Trophoblast cell (in vitro differentiated cells and primary cell): ENCODE measurements around the gene CSMD2.

ENCODE experiments used
- DNase-seq, 2 donors: peaks; one replicate each; pipeline ENCODE4 v3.0.0-alpha.2; 2016
- H2AFZ ChIP-seq: 2 replicates; pipeline ENCODE4 v1.6.1; 2013; ENCODE audit warnings: low read length, moderate library complexity, mild to moderate bottlenecking; ENCODE audit not compliant: insufficient read depth, poor library complexity
- H2AK5ac ChIP-seq: 2 replicates; pipeline ENCODE4 v1.6.1; 2013; ENCODE audit warnings: mild to moderate bottlenecking, low read length
- H2BK120ac ChIP-seq: 2 replicates; pipeline ENCODE4 v1.6.1; 2013; ENCODE audit warnings: low read length, mild to moderate bottlenecking, moderate library complexity; ENCODE audit not compliant: insufficient read depth, poor library complexity
- H2BK12ac ChIP-seq: 2 replicates; pipeline ENCODE4 v1.6.1; 2013; ENCODE audit warnings: mild to moderate bottlenecking, low read length, moderate library complexity
- H2BK5ac ChIP-seq: 2 replicates; pipeline ENCODE4 v1.6.1; 2013; ENCODE audit warnings: low read length, low read depth, moderate library complexity, mild to moderate bottlenecking; ENCODE audit not compliant: poor library complexity
- H3K14ac ChIP-seq: 2 replicates; pipeline ENCODE4 v1.6.1; 2013; ENCODE audit warnings: mild to moderate bottlenecking, low read length
- H3K18ac ChIP-seq: 2 replicates; pipeline ENCODE4 v1.6.1; 2013; ENCODE audit warnings: mild to moderate bottlenecking, low read length
- H3K23ac ChIP-seq: 2 replicates; pipeline ENCODE4 v1.6.1; 2013; ENCODE audit warnings: low read length
- H3K27ac ChIP-seq: 2 replicates; pipeline ENCODE4 v1.5.1; 2013; ENCODE audit warnings: low read depth, mild to moderate bottlenecking, inconsistent platforms, low read length, moderate library complexity
- H3K27me3 ChIP-seq: 2 replicates; pipeline ENCODE4 v1.6.1; 2013; ENCODE audit warnings: inconsistent platforms, mild to moderate bottlenecking, low read length, moderate library complexity; ENCODE audit not compliant: insufficient read depth
- H3K36me3 ChIP-seq, 2 experiments: 1 replicate in 1 of 2; 2 replicates in 1 of 2; pipeline ENCODE4 v1.6.1; 2013; ENCODE audit warnings: low read length in 2 of 2, mild to moderate bottlenecking in 2 of 2, moderate library complexity in 1 of 2; ENCODE audit not compliant: insufficient read depth in 2 of 2, control insufficient read depth in 1 of 2
- H3K4ac ChIP-seq: 2 replicates; pipeline ENCODE4 v1.6.1; 2013; ENCODE audit warnings: low read depth, mild to moderate bottlenecking, low read length, moderate library complexity
- H3K4me1 ChIP-seq, 2 experiments: 1 replicate in 1 of 2; 2 replicates in 1 of 2; pipeline ENCODE4 v1.6.1; 2013; ENCODE audit warnings: low read length in 2 of 2, mild to moderate bottlenecking in 2 of 2, moderate library complexity in 1 of 2; ENCODE audit not compliant: insufficient read depth in 2 of 2, control insufficient read depth in 1 of 2
- H3K4me2 ChIP-seq: 2 replicates; pipeline ENCODE4 v1.6.1; 2013; ENCODE audit warnings: inconsistent platforms, mild to moderate bottlenecking, low read length, moderate library complexity
- H3K4me3 ChIP-seq: 2 replicates; pipeline ENCODE4 v1.5.1; 2013; ENCODE audit warnings: mild to moderate bottlenecking, low read depth, low read length, inconsistent platforms
- H3K79me1 ChIP-seq: one replicate; pipeline ENCODE4 v1.6.1; 2013; ENCODE audit warnings: low read length
- H3K79me2 ChIP-seq: 2 replicates; pipeline ENCODE4 v1.6.1; 2013; ENCODE audit warnings: low read length, mild to moderate bottlenecking; ENCODE audit not compliant: control insufficient read depth, insufficient read depth, poor library complexity
- H3K9ac ChIP-seq: 2 replicates; pipeline ENCODE4 v1.6.1; 2013; ENCODE audit warnings: mild to moderate bottlenecking, low read length
- H3K9me3 ChIP-seq: 2 replicates; pipeline ENCODE4 v1.6.1; 2013; ENCODE audit warnings: low read depth, mild to moderate bottlenecking, control low read depth, inconsistent platforms, low read length; ENCODE audit not compliant: insufficient read depth
- H4K12ac ChIP-seq: 2 replicates; pipeline ENCODE4 v1.6.1; 2013; ENCODE audit warnings: low read depth, mild to moderate bottlenecking, low read length, moderate library complexity
- H4K8ac ChIP-seq: 2 replicates; pipeline ENCODE4 v1.6.1; 2013; ENCODE audit warnings: low read depth, mild to moderate bottlenecking, low read length, moderate library complexity
- H4K91ac ChIP-seq: one replicate; pipeline ENCODE4 v1.6.1; 2013; ENCODE audit warnings: low read depth, mild to moderate bottlenecking, low read length, moderate library complexity
- WGBS: extraction: QIAGEN DNeasy Blood & Tissue Kit; methylation state at CpG from one replicate; pipeline ENCODE4 v1.1.7; 2013; ENCODE audit warnings: missing lambda C conversion rate; ENCODE audit not compliant: insufficient read length, insufficient coverage; ENCODE audit errors: extremely low coverage; 5-methylcytosine and 5-hydroxymethylcytosine counted together

The CSMD2 gene

GRCh38 chr1:33903210-33903589 is 261.8 kb downstream of the CSMD2 start:
- DNase-seq: no peak
- no peaks in the 10 kb centered on the region for H3K4me1 ChIP-seq
- H3K4ac ChIP-seq: no peak overlapping the region
- no peaks in the 10 kb centered on the region for H3K9me3 ChIP-seq
- WGBS: no CpG with 5 or more reads among the region's 2 CpGs
- no peaks in the 10 kb centered on the region for H3K27me3 ChIP-seq
- H3K23ac ChIP-seq: no peak overlapping the region
- H3K4me2 ChIP-seq: no peak overlapping the region
- no peak overlapping the region for H2BK120ac ChIP-seq
- no peak overlapping the region for H3K4me3 ChIP-seq
- H3K18ac ChIP-seq: no peak overlapping the region
- H3K79me1 ChIP-seq: no peaks in the 10 kb centered on the region
- no peak overlapping the region for H4K91ac ChIP-seq
- H3K27ac ChIP-seq: no peak overlapping the region
- H4K12ac ChIP-seq: no peak overlapping the region
- no peak overlapping the region for H2AK5ac ChIP-seq
- no peak overlapping the region for H3K9ac ChIP-seq
- no peaks in the 10 kb centered on the region for H3K36me3 ChIP-seq
- no peak overlapping the region for H2BK12ac ChIP-seq
- H2BK5ac ChIP-seq: no peak overlapping the region
- H2AFZ ChIP-seq: no peak overlapping the region
- H3K14ac ChIP-seq: no peak overlapping the region
- no peak overlapping the region for H4K8ac ChIP-seq
- H3K79me2 ChIP-seq: no peaks in the 10 kb centered on the region

- Histone ChIP-seq H4K8ac (no peak overlapping the region), H4K91ac (no peak overlapping the region), H3K14ac (no peak overlapping the region), H4K12ac (no peak overlapping the region), H3K4ac (no peak overlapping the region), H3K9me3 (no peaks in the 10 kb centered on the region), H3K4me2 (no peak overlapping the region), H3K27ac (no peak overlapping the region), H2BK5ac (no peak overlapping the region), H3K18ac (no peak overlapping the region), H3K4me1 (no peaks in the 10 kb centered on the region), H3K36me3 (no peaks in the 10 kb centered on the region), H2AK5ac (no peak overlapping the region), H3K79me2 (no peaks in the 10 kb centered on the region), H2AFZ (no peak overlapping the region), H3K4me3 (no peak overlapping the region), H3K27me3 (no peaks in the 10 kb centered on the region), H2BK12ac (no peak overlapping the region), H3K79me1 (no peaks in the 10 kb centered on the region), H3K23ac (no peak overlapping the region), H2BK120ac (no peak overlapping the region), H3K9ac (no peak overlapping the region)
- no peak for DNase-seq
- WGBS: no CpG with 5 or more reads among the region's 6 CpGs
These were observed 262.4 kb downstream of the CSMD2 start for GRCh38 chr1:33902486-33903209.

DNA sequence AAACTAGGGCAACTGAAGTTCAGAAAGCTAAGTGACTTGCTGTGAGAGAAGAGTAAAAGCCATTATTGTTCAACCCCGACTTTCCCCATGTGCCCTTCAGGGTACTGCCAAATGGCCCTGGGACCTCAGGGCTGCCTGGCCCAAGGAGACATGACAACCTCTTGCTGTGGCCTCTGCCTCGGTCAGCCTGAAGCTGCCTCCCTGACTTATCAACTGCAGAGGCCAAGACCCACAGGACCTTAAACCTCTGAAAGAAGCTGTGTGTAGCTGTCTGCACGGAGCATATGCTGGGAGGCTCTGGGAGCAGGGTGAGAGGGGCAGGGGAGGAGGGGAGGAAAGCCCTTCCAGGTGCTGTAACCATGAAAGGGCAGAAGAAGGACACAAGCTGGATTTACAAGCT is 265.3 kb downstream of the CSMD2 start:
- H3K4me1 ChIP-seq: no peaks in the 10 kb centered on the region
- WGBS: no CpG with 5 or more reads among the region's 3 CpGs

GRCh38 chr1:33898881-33899280 is 266.1 kb downstream of the CSMD2 start:
- Histone ChIP-seq H3K4me3 (no peak overlapping the region), H2AK5ac (no peak overlapping the region), H3K4ac (no peak overlapping the region), H4K12ac (no peak overlapping the region), H3K4me1 (no peaks in the 10 kb centered on the region), H3K23ac (no peak overlapping the region), H3K27ac (no peak overlapping the region), H3K79me1 (no peaks in the 10 kb centered on the region), H3K9me3 (no peaks in the 10 kb centered on the region), H3K18ac (no peak overlapping the region), H4K8ac (no peak overlapping the region), H3K36me3 (no peaks in the 10 kb centered on the region), H3K79me2 (no peaks in the 10 kb centered on the region), H2AFZ (no peak overlapping the region), H3K9ac (no peak overlapping the region), H2BK5ac (no peak overlapping the region), H2BK120ac (no peak overlapping the region), H3K14ac (no peak overlapping the region), H2BK12ac (no peak overlapping the region), H3K4me2 (no peak overlapping the region), H4K91ac (no peak overlapping the region), H3K27me3 (no peaks in the 10 kb centered on the region)
- DNase-seq: no peak
- WGBS: no CpG with 5 or more reads among the region's 9 CpGs

More for the DNA sequence above, 265.3 kb downstream of the CSMD2 start:
- Histone ChIP-seq H2AK5ac (no peak overlapping the region), H3K36me3 (no peaks in the 10 kb centered on the region), H3K9me3 (no peaks in the 10 kb centered on the region), H3K4me2 (no peak overlapping the region), H3K27ac (no peak overlapping the region), H4K12ac (no peak overlapping the region), H3K4ac (no peak overlapping the region), H3K79me2 (no peaks in the 10 kb centered on the region), H2BK12ac (no peak overlapping the region), H4K8ac (no peak overlapping the region), H2BK5ac (no peak overlapping the region), H3K14ac (no peak overlapping the region), H2AFZ (no peak overlapping the region), H3K23ac (no peak overlapping the region), H2BK120ac (no peak overlapping the region), H3K4me3 (no peak overlapping the region), H4K91ac (no peak overlapping the region), H3K79me1 (no peaks in the 10 kb centered on the region), H3K27me3 (no peaks in the 10 kb centered on the region), H3K18ac (no peak overlapping the region), H3K9ac (no peak overlapping the region)
- no peak for DNase-seq
